Esophagus muscularis mucosa (tissue), 4 donors: ENCODE data around the gene PYCARD. TPM values are rescaled to one million over a fixed set of nuclear protein-coding genes. Genes with fewer than 3 reads are reported as not detected.

Source experiments
- DNase-seq: peaks from one replicate; pipeline ENCODE4 v3.0.0-alpha.2; 2017; ENCODE audit errors: extremely low spot score
- H3K27ac ChIP-seq, 4 donors: fragments of 200-600 bp; sonication (generic); replicated peaks in 1 of 4; 1 replicate in 3 of 4; 2 replicates in 1 of 4; pipeline ENCODE4 v1.5.1; 2016 to 2019; ENCODE audit warnings: mild to moderate bottlenecking in 1 of 4
- H3K27me3 ChIP-seq, 4 donors: fragments of 200-600 bp; sonication (generic); one replicate each; pipeline versions ENCODE4 v1.5.1 to v1.6.0; 2016 to 2019
- H3K36me3 ChIP-seq, 4 donors: fragments of 200-600 bp; sonication (generic); one replicate each; pipeline ENCODE4 v1.5.1; 2016 to 2019
- H3K4me1 ChIP-seq, 4 donors: fragments of 200-600 bp; sonication (generic); one replicate each; pipeline ENCODE4 v1.5.1; 2016 to 2019
- H3K4me3 ChIP-seq, 4 donors: fragments of 200-600 bp; sonication (generic); 1 replicate in 2 of 4; 2 replicates in 2 of 4; pipeline ENCODE4 v1.5.1; 2016 to 2019; ENCODE audit warnings: mild to moderate bottlenecking in 4 of 4, moderate library complexity in 1 of 4
- H3K9me3 ChIP-seq, 4 donors: fragments of 200-600 bp; sonication (generic); 1 replicate in 3 of 4; 2 replicates in 1 of 4; pipeline ENCODE4 v1.5.1; 2016 to 2019
- CTCF ChIP-seq, 3 experiments: fragments of 200-600 bp in 2 of 3; fragments of 450-650 bp in 1 of 3; sonication (generic) in 2 of 3; IDR thresholded peaks; one replicate each; pipeline ENCODE4 v1.5.1; 2017 to 2019; ENCODE audit warnings: antibody characterized with exemption in 3 of 3, mild to moderate bottlenecking in 2 of 3, moderate library complexity in 1 of 3
- EP300 ChIP-seq: sonication (generic); formaldehyde crosslinking; IDR thresholded peaks from one replicate; pipeline ENCODE4 v1.6.1; 2017; ENCODE audit warnings: antibody characterized with exemption
- POLR2A ChIP-seq: fragments of 450-650 bp; IDR thresholded peaks from one replicate; pipeline ENCODE4 v1.6.1; 2017; ENCODE audit warnings: antibody characterized with exemption, moderate library complexity, mild to moderate bottlenecking, low read depth
- POLR2AphosphoS5 ChIP-seq, 2 donors: sonication (generic); formaldehyde crosslinking; IDR thresholded peaks; one replicate each; pipeline ENCODE4 v1.6.1; 2017; ENCODE audit warnings: antibody characterized with exemption in 2 of 2
- WGBS: methylation state at CpG from one replicate; pipeline ENCODE4 v1.1.5; 2018; 5-methylcytosine and 5-hydroxymethylcytosine counted together
- intact Hi-C: fragments of 100-400 bp; cut with DNase I; formaldehyde crosslinking; loops from one replicate; pipeline ENCODE4 v1.15.1; 2023
- small RNA-seq, 3 donors: library from RNA; depleted of rRNA; stranded (forward); fragments of <200 nt; gene quantifications; one replicate each; pipeline ENCODE3, GENCODE V24; 2016
- total RNA-seq, 4 donors: library from RNA; depleted of rRNA; stranded (reverse); fragments of >200 nt; gene quantifications; one replicate each; pipeline versions ENCODE4 v1.1.0 to v1.2.1, GENCODE V29; 2016

PYCARD gene
- total RNA-seq, 4 donors from 2014 or later: 14.5 to 28.9 (median 22.9) TPM

GRCh38 chr16:31167315-31167714 is 35.2 kb downstream of the PYCARD start:
- H3K4me1 ChIP-seq: peaks cover 0 to 5% (median 0%) of the 10 kb centered on the region in 4 donors
- H3K9me3 ChIP-seq: no peaks in the 10 kb centered on the region
- H3K36me3 ChIP-seq: no peaks in the 10 kb centered on the region
- 89% methylated on average over 8 of the region's 8 CpGs for WGBS
- H3K27me3 ChIP-seq: no peaks in the 10 kb centered on the region
- no peak for DNase-seq
- no peak overlapping the region for H3K4me3 ChIP-seq
- H3K27ac ChIP-seq: no peak overlapping the region
- TF ChIP-seq POLR2AphosphoS5 (IDR thresholded peaks at IDR 0.05) (no peak), EP300 (no peak), CTCF (IDR thresholded peaks at IDR 0.05) (no peak), POLR2A (no peak)
- intact Hi-C loops: no loop called here

DNA sequence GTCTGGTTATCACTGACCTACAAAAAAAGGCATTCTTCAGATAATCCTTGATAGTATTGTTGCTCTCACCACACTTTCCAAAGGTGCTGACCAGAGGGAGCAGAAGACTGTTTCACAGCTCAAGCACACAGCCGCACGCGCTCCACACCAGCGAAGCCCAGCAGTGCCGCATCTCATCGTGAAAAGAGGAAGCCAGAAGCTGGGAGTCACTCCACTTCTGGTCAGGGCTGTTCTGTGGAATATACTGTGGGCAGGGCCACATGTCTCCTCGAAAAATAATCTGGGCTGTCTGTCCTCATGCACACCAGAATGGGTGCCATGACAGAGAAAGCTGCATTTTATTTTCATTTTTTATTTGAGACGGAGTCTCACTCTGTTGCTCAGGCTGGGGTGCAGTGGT is 45.4 kb downstream of the PYCARD start:
- Histone ChIP-seq H3K27ac (no peak overlapping the region), H3K36me3 (no peaks in the 10 kb centered on the region), H3K9me3 (no peaks in the 10 kb centered on the region), H3K4me1 (no peaks in the 10 kb centered on the region), H3K27me3 (peaks cover 0 to 41% (median 0%) of the 10 kb centered on the region in 4 donors), H3K4me3 (no peak overlapping the region)
- 65% methylated on average over 8 of the region's 8 CpGs for WGBS
- no peak for DNase-seq
- intact Hi-C loops: no loop called here
- TF ChIP-seq POLR2A: no peak

Small RNAs within 50 kb of the gene (small RNA-seq; reads per million reads assigned to genes)
- gene AC009088.4 (0 reads per million in 3 donors), gene NDUFA3P6 (0 reads per million in 3 donors)

Other genes starting within 250 kb of the PYCARD start
- gene SETD1A, start 245.0 kb downstream of the PYCARD start, total RNA-seq: 10 to 100 TPM in 2 of 4 donors, 1 to 10 TPM in 2; 7.1 to 25.4 (median 9.9) TPM
- gene HSD3B7, start 217.6 kb downstream of the PYCARD start, total RNA-seq: 10 to 100 TPM; 15.4 to 33.0 (median 17.9) TPM
- gene STX1B, start 192.1 kb downstream of the PYCARD start, total RNA-seq: 1 to 10 TPM in 3 of 4 donors, under 1 TPM in 1; 0.92 to 2.6 (median 1.8) TPM
- 10 to 100 TPM; 36.8 to 54.0 (median 41.0) TPM for gene STX4, start 169.2 kb downstream of the PYCARD start, total RNA-seq
- gene ZNF668, start 128.5 kb downstream of the PYCARD start, total RNA-seq: 10 to 100 TPM in 3 of 4 donors, 1 to 10 TPM in 1; 9.6 to 19.3 (median 10.6) TPM
- 10 to 100 TPM; 11.6 to 17.6 (median 15.5) TPM for gene ZNF646, start 128.3 kb downstream of the PYCARD start, total RNA-seq
- gene PRSS53, start 113.8 kb downstream of the PYCARD start, total RNA-seq: 1 to 10 TPM in 3 of 4 donors, under 1 TPM in 1; 0.83 to 2.3 (median 1.2) TPM
- gene VKORC1, start 108.0 kb downstream of the PYCARD start, total RNA-seq: 100 to 1,000 TPM in 2 of 4 donors, 10 to 100 TPM in 2; 81.4 to 122 (median 108) TPM
- gene BCKDK, start 94.4 kb downstream of the PYCARD start, total RNA-seq: 10 to 100 TPM; 34.1 to 73.7 (median 51.4) TPM
- 10 to 100 TPM; 61.0 to 83.4 (median 72.6) TPM for gene KAT8, start 85.1 kb downstream of the PYCARD start, total RNA-seq
- gene PRSS8, start 67.0 kb downstream of the PYCARD start, total RNA-seq: under 1 TPM in 1 of 4 donors, not detected in 3; 0.34 TPM
- 1 to 10 TPM; 2.7 to 8.4 (median 5.1) TPM for gene PRSS36, start 52.7 kb downstream of the PYCARD start, total RNA-seq
- gene FUS, start 22.6 kb downstream of the PYCARD start, total RNA-seq: 10 to 100 TPM; 24.0 to 45.1 (median 34.2) TPM
- gene TRIM72, start 11.4 kb upstream of the PYCARD start, total RNA-seq: under 1 TPM in 2 of 4 donors, not detected in 2; under 0.01 to 0.84 TPM
- gene PYDC1, start 14.4 kb upstream of the PYCARD start, total RNA-seq: not detected
- gene ITGAM, start 57.2 kb upstream of the PYCARD start, total RNA-seq: 10 to 100 TPM; 12.2 to 25.2 (median 14.9) TPM
- gene ITGAX, start 152.4 kb upstream of the PYCARD start, total RNA-seq: 10 to 100 TPM in 1 of 4 donors, 1 to 10 TPM in 2, under 1 TPM in 1; 0.71 to 11.3 (median 3.4) TPM
- under 1 TPM in 1 of 4 donors, not detected in 3; 0.50 TPM for gene ITGAD, start 190.6 kb upstream of the PYCARD start, total RNA-seq
- 1 to 10 TPM in 1 of 4 donors, not detected in 3; 1.3 TPM for gene COX6A2, start 225.6 kb upstream of the PYCARD start, total RNA-seq
- 1 to 10 TPM in 2 of 4 donors, under 1 TPM in 2; 0.50 to 1.9 (median 1.3) TPM for gene ZNF843, start 240.0 kb upstream of the PYCARD start, total RNA-seq